GM12865 (cell line): Measurements from ENCODE around the gene PNMA6E.

ENCODE experiments used
- DNase-seq: peaks from one replicate; pipeline ENCODE4 v3.0.0; 2010; ENCODE audit warnings: low read depth
- H3K4me3 ChIP-seq: 2 replicates; pipeline ENCODE4 v1.5.1; 2011; ENCODE audit warnings: mild to moderate bottlenecking, low read depth, low read length, control low read depth
- CTCF ChIP-seq: IDR thresholded peaks from 2 replicates; pipeline ENCODE4 v1.5.1; 2011; ENCODE audit warnings: low read length, control low read depth, low read depth, inconsistent platforms; ENCODE audit not compliant: insufficient read depth; ENCODE audit errors: missing control alignments

The PNMA6E gene

GRCh38 chrX:153381684-153382532 is 19.2 kb downstream of the PNMA6E start:
- peak; percentile 17 for DNase-seq
- TF ChIP-seq CTCF, result no peak
- H3K4me3 ChIP-seq, result no peak overlapping the region

- no peak for TF ChIP-seq CTCF
- no peak overlapping the region for H3K4me3 ChIP-seq
- DNase-seq, result no peak
Measured at GRCh38 chrX:153380691-153381090, 20.5 kb downstream of the PNMA6E start.

- TF ChIP-seq CTCF, result no peak
- DNase-seq, result no peak
- H3K4me3 ChIP-seq, result no peak overlapping the region
Measured at GRCh38 chrX:153379971-153380581, 21.1 kb downstream of the PNMA6E start.

- no peak for TF ChIP-seq CTCF
- DNase-seq, result no peak
- H3K4me3 ChIP-seq, result no peak overlapping the region
Measured at GRCh38 chrX:153379508-153379907, 21.6 kb downstream of the PNMA6E start.

- H3K4me3 ChIP-seq, result no peak overlapping the region
- DNase-seq, result no peak
- TF ChIP-seq CTCF, result no peak
Measured at GRCh38 chrX:153378607-153379006, 22.5 kb downstream of the PNMA6E start.

GRCh38 chrX:153377727-153378126 is 23.4 kb downstream of the PNMA6E start:
- no peak overlapping the region for H3K4me3 ChIP-seq
- TF ChIP-seq CTCF, result no peak
- DNase-seq, result no peak

GRCh38 chrX:153375571-153375970 is 25.6 kb downstream of the PNMA6E start:
- no peak for TF ChIP-seq CTCF
- no peak overlapping the region for H3K4me3 ChIP-seq
- DNase-seq, result no peak
